ENCODE data around the gene CTAGE6. TPM values are rescaled to one million over a fixed set of nuclear protein-coding genes. Genes with fewer than 3 reads are reported as not detected.
"Not testable (repeated sequence)": the region's sequence is repeated elsewhere in the genome, so short reads cannot be mapped to it uniquely, and the experiment has no call there.

CTAGE6 gene
- total and polyA plus RNA-seq, 9 of the 15 experiments (the other 6 are each of a cell fraction or from before 2014, with no cell fraction given) = 0.04 to 0.21 (median 0.11) TPM; not detected in 5

GRCh38 chr7:143785415-143786182 is 28.1 kb upstream of the CTAGE6 start:
- H2AFZ ChIP-seq (ENCODE audit: low read depth, low read length); H3K4me3 ChIP-seq; H3K79me2 ChIP-seq (ENCODE audit: control insufficient read depth, insufficient read depth, low read length); H3K9me1 ChIP-seq (ENCODE audit: control insufficient read depth, insufficient read depth, low read length); H4K20me1 ChIP-seq (replicated peaks; ENCODE audit: control insufficient read depth, insufficient read depth, low read length); H3K4me2 ChIP-seq (ENCODE audit: insufficient read depth, low read length); H3K27ac ChIP-seq (ENCODE audit: extremely low read depth, low read depth, low read length); DNase-seq (ENCODE audit: extremely low read depth in 1 of 4, low spot score in 3 of 4); intact Hi-C loops (cut with micrococcal nuclease); ATAC-seq; H3K9me3 ChIP-seq (replicated peaks; ENCODE audit: control insufficient read depth, insufficient read depth, low read depth, low read length); BruUV-seq (replicated peaks); H3K4me1 ChIP-seq (replicated peaks in 1 of 2; ENCODE audit: control insufficient read depth in 2 of 2, insufficient read depth in 2 of 2, low read length in 2 of 2); H3K27me3 ChIP-seq (ENCODE audit: control insufficient read depth in 2 of 2, insufficient read depth in 2 of 2, low read length in 2 of 2); H3K9ac ChIP-seq (ENCODE audit: insufficient read depth in 1 of 2, low read depth in 2 of 2, low read length in 2 of 2); FAIRE-seq; in situ Hi-C loops (cut with MboI); CTCF ChIA-PET (ENCODE audit: low intra/inter-chr PET ratio); POLR2A ChIA-PET; H3K36me3 ChIP-seq (ENCODE audit: control insufficient read depth, insufficient read depth, low read length): not testable (repeated sequence)
- WGBS (ENCODE audit: insufficient coverage, low coverage, missing lambda C conversion rate) = no CpG with 5 or more reads among the region's 7 CpGs

DNA sequence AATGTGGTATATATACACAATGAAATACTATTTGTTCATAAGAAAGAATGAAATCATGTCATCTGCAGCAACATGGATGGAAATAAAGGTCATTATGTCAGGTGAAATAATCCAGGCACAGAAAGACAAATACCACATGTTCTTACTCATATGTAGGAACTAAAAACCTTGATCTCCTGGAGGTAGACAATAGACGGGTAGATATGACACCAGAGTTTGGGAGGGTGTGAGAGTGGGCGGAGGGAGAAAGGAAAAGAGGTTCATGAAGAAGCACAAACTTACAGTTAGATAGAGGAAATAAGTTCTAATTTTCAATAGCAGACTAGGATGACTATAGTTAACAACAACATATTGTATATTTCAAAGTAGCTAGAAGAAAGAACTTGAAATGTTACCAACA is 22.1 kb upstream of the CTAGE6 start:
- H3K79me2 ChIP-seq (ENCODE audit: control insufficient read depth, insufficient read depth, low read length); H3K9me3 ChIP-seq (replicated peaks; ENCODE audit: control insufficient read depth, insufficient read depth, low read depth, low read length); H3K4me3 ChIP-seq; CTCF ChIA-PET (ENCODE audit: low intra/inter-chr PET ratio); H3K9me1 ChIP-seq (ENCODE audit: control insufficient read depth, insufficient read depth, low read length); POLR2A ChIA-PET; H4K20me1 ChIP-seq (replicated peaks; ENCODE audit: control insufficient read depth, insufficient read depth, low read length); H2AFZ ChIP-seq (ENCODE audit: low read depth, low read length); BruUV-seq (replicated peaks); H3K9ac ChIP-seq (ENCODE audit: insufficient read depth in 1 of 2, low read depth in 2 of 2, low read length in 2 of 2); H3K4me2 ChIP-seq (ENCODE audit: insufficient read depth, low read length); H3K27ac ChIP-seq (ENCODE audit: extremely low read depth, low read depth, low read length); H3K27me3 ChIP-seq (ENCODE audit: control insufficient read depth in 2 of 2, insufficient read depth in 2 of 2, low read length in 2 of 2); in situ Hi-C loops (cut with MboI); H3K4me1 ChIP-seq (replicated peaks in 1 of 2; ENCODE audit: control insufficient read depth in 2 of 2, insufficient read depth in 2 of 2, low read length in 2 of 2); H3K36me3 ChIP-seq (ENCODE audit: control insufficient read depth, insufficient read depth, low read length); intact Hi-C loops (cut with micrococcal nuclease); FAIRE-seq; DNase-seq (ENCODE audit: extremely low read depth in 1 of 4, low spot score in 3 of 4): not testable (repeated sequence)
- WGBS (ENCODE audit: insufficient coverage, low coverage, missing lambda C conversion rate) = 6% methylated on average over 2 of the region's 2 CpGs
- peak; percentile 38; the same call in 1 of the 3 replicates for ATAC-seq

- not testable (repeated sequence) for DNase-seq (ENCODE audit: extremely low read depth in 1 of 4, low spot score in 3 of 4); ATAC-seq
- WGBS (ENCODE audit: insufficient coverage, low coverage, missing lambda C conversion rate) = 0% methylated on average over 4 of the region's 5 CpGs
Measured at GRCh38 chr7:143772738-143773468, 15.4 kb upstream of the CTAGE6 start.

More at GRCh38 chr7:143772738-143773468, 15.4 kb upstream of the CTAGE6 start:
- CTCF ChIA-PET (ENCODE audit: low intra/inter-chr PET ratio); BruUV-seq (replicated peaks); H3K36me3 ChIP-seq (ENCODE audit: control insufficient read depth, insufficient read depth, low read length); in situ Hi-C loops (cut with MboI); H3K9me3 ChIP-seq (replicated peaks; ENCODE audit: control insufficient read depth, insufficient read depth, low read depth, low read length); H3K4me1 ChIP-seq (replicated peaks in 1 of 2; ENCODE audit: control insufficient read depth in 2 of 2, insufficient read depth in 2 of 2, low read length in 2 of 2); intact Hi-C loops (cut with micrococcal nuclease); POLR2A ChIA-PET; H3K9me1 ChIP-seq (ENCODE audit: control insufficient read depth, insufficient read depth, low read length); H3K4me2 ChIP-seq (ENCODE audit: insufficient read depth, low read length); H3K27ac ChIP-seq (ENCODE audit: extremely low read depth, low read depth, low read length); H3K79me2 ChIP-seq (ENCODE audit: control insufficient read depth, insufficient read depth, low read length); H3K9ac ChIP-seq (ENCODE audit: insufficient read depth in 1 of 2, low read depth in 2 of 2, low read length in 2 of 2); H3K27me3 ChIP-seq (ENCODE audit: control insufficient read depth in 2 of 2, insufficient read depth in 2 of 2, low read length in 2 of 2); H2AFZ ChIP-seq (ENCODE audit: low read depth, low read length); H3K4me3 ChIP-seq; H4K20me1 ChIP-seq (replicated peaks; ENCODE audit: control insufficient read depth, insufficient read depth, low read length); FAIRE-seq: not testable (repeated sequence)

Measured in K562 (cell line).